B cell (primary cell): ENCODE data around the gene CCDC141. TPM values are rescaled to one million over a fixed set of nuclear protein-coding genes. Genes with fewer than 3 reads are reported as not detected.

ENCODE experiments used
- ATAC-seq: fragments of 200-7000 bp; cut with Tn5 transposase; one replicate; pipeline ENCODE4 v1.10.0; 2021; ENCODE audit warnings: low read depth, mild to moderate bottlenecking, moderate number of reproducible peaks, moderate library complexity
- CTCF ChIA-PET: fragments of 350-600 bp; sonication (Branson Sonifier 250); formaldehyde crosslinking; loops from one replicate; lab custom pipeline; 2021; ENCODE audit warnings: antibody characterized with exemption, inconsistent platforms; lab: Charles Lee
- POLR2A ChIA-PET: fragments of 350-600 bp; sonication (Branson Sonifier 250); formaldehyde crosslinking; loops from one replicate; lab custom pipeline; 2021; ENCODE audit warnings: antibody characterized with exemption; lab: Charles Lee
- DNase-seq: peaks from one replicate; pipeline ENCODE4 v3.0.0; 2013
- H2AFZ ChIP-seq: 2 replicates; pipeline ENCODE4 v1.6.1; 2012; ENCODE audit warnings: mild to moderate bottlenecking, low read depth, low read length; ENCODE audit not compliant: insufficient read depth, poor library complexity, severe bottlenecking
- H3K27ac ChIP-seq, 2 donors: 1 replicate in 1 of 2; 2 replicates in 1 of 2; pipeline ENCODE4 v1.5.1; 2012 to 2013; ENCODE audit warnings: low read length in 2 of 2, mild to moderate bottlenecking in 2 of 2, moderate library complexity in 1 of 2
- H3K27me3 ChIP-seq, 4 experiments: fragments of 200-600 bp in 1 of 4; sonication (generic) in 1 of 4; replicated peaks in 1 of 4; 1 replicate in 2 of 4; 2 replicates in 2 of 4; pipeline versions ENCODE4 v1.6.1 to v1.7.0; 2013 to 2016; ENCODE audit warnings: low read length in 3 of 4, mild to moderate bottlenecking in 2 of 4, mixed read lengths in 1 of 4, moderate library complexity in 1 of 4; ENCODE audit not compliant: insufficient read depth in 4 of 4, control insufficient read depth in 3 of 4; ENCODE audit errors: control extremely low read depth in 1 of 4
- H3K36me3 ChIP-seq, 2 experiments: replicated peaks in 1 of 2; 1 replicate in 1 of 2; 2 replicates in 1 of 2; pipeline versions ENCODE4 v1.6.1 to v1.7.1; 2013; ENCODE audit warnings: low read length in 1 of 2; ENCODE audit not compliant: insufficient read depth in 2 of 2, control insufficient read depth in 1 of 2; ENCODE audit errors: control extremely low read depth in 1 of 2, extremely low read depth in 1 of 2
- H3K4me1 ChIP-seq, 2 donors: fragments of 200-600 bp in 1 of 2; sonication (generic) in 1 of 2; 1 replicate in 1 of 2; 2 replicates in 1 of 2; pipeline versions ENCODE4 v1.5.1 to v1.6.1; 2013 to 2017; ENCODE audit warnings: low read length in 2 of 2; ENCODE audit not compliant: control insufficient read depth in 2 of 2, insufficient read depth in 2 of 2
- H3K4me2 ChIP-seq: replicated peaks from 2 replicates; pipeline ENCODE3; 2012; ENCODE audit warnings: mild to moderate bottlenecking, low read depth, low read length; ENCODE audit not compliant: poor library complexity, severe bottlenecking
- H3K4me3 ChIP-seq, 5 experiments: fragments of 200-600 bp in 1 of 5; sonication (generic) in 1 of 5; 1 replicate in 3 of 5; 2 replicates in 2 of 5; pipeline versions ENCODE4 v1.5.1 to v1.7.0; 2011 to 2016; ENCODE audit warnings: low read length in 4 of 5, mild to moderate bottlenecking in 4 of 5, low read depth in 2 of 5, control low read depth in 1 of 5, moderate library complexity in 1 of 5; ENCODE audit not compliant: insufficient read depth in 1 of 5; ENCODE audit errors: control extremely low read depth in 1 of 5, extremely low read depth in 1 of 5
- H3K79me2 ChIP-seq: fragments of 200-600 bp; sonication (generic); one replicate; pipeline ENCODE4 v1.6.0; 2016; ENCODE audit warnings: low read length; ENCODE audit not compliant: control insufficient read depth, insufficient read depth
- H3K9ac ChIP-seq: fragments of 200-600 bp; sonication (generic); 2 replicates; pipeline ENCODE4 v1.6.1; 2017; ENCODE audit warnings: mild to moderate bottlenecking, low read length, moderate library complexity
- H3K9me3 ChIP-seq, 3 donors: one replicate each; pipeline versions ENCODE4 v1.6.1 to v1.7.1; 2013; ENCODE audit warnings: low read length in 2 of 3; ENCODE audit not compliant: control insufficient read depth in 2 of 3, insufficient read depth in 1 of 3; ENCODE audit errors: control extremely low read depth in 1 of 3
- H4K20me1 ChIP-seq: 2 replicates; pipeline ENCODE4 v1.6.0; 2012; ENCODE audit warnings: mild to moderate bottlenecking, low read length; ENCODE audit not compliant: insufficient read depth, control insufficient read depth, poor library complexity, severe bottlenecking
- H3K27ac Mint-ChIP-seq: one replicate; pipeline ENCODE4 v1.8.0; 2021; ENCODE audit warnings: mixed read lengths
- H3K27me3 Mint-ChIP-seq: one replicate; pipeline ENCODE4 v1.8.0; 2021; ENCODE audit warnings: mixed read lengths
- H3K4me1 Mint-ChIP-seq: one replicate; pipeline ENCODE4 v1.8.0; 2021; ENCODE audit warnings: mixed read lengths
- H3K4me3 Mint-ChIP-seq: one replicate; pipeline ENCODE4 v1.8.0; 2021; ENCODE audit warnings: mixed read lengths
- H3K9me3 Mint-ChIP-seq: one replicate; pipeline ENCODE4 v1.8.0; 2022; ENCODE audit warnings: mixed read lengths; ENCODE audit not compliant: insufficient read depth
- CTCF ChIP-seq: fragments of 200-600 bp; IDR thresholded peaks from one replicate; pipeline ENCODE4 v1.8.0; 2022; ENCODE audit warnings: antibody characterized with exemption, mild to moderate bottlenecking
- EZH2 ChIP-seq: IDR thresholded peaks from 2 replicates; pipeline ENCODE4 v1.6.1; 2012; ENCODE audit warnings: borderline replicate concordance, low read depth, mild to moderate bottlenecking, moderate library complexity, low read length; ENCODE audit not compliant: insufficient read depth, poor library complexity, severe bottlenecking
- WGBS: methylation state at CpG from one replicate; pipeline ENCODE4 v1.1.5; 2013; ENCODE audit warnings: missing lambda C conversion rate; ENCODE audit not compliant: insufficient coverage; 5-methylcytosine and 5-hydroxymethylcytosine counted together
- intact Hi-C: fragments of 100-400 bp; cut with micrococcal nuclease; formaldehyde crosslinking; loops from one replicate; pipeline ENCODE4 v1.10.0; 2022
- polyA plus RNA-seq: library from polyadenylated mRNA; depleted of rRNA; stranded (reverse); fragments of >200 nt; gene quantifications from 2 replicates; pipeline ENCODE4 v1.2.3, GENCODE V29; 2012
- total RNA-seq, 2 donors: library from RNA; stranded (reverse); fragments of 120-200 nt in 1 of 2; gene quantifications; 1 replicate in 1 of 2; 2 replicates in 1 of 2; pipeline versions ENCODE4 v1.2.3 to v1.2.4, GENCODE V29; 2013 to 2022

Gene CCDC141
- total and polyA plus RNA-seq, 2 donors (not counting 1 experiment from before 2014, with no cell fraction given): 2.1 to 47.5 TPM

GRCh38 chr2:179005976-179006375, 44.0 kb downstream of the CCDC141 start:
- intact Hi-C loops: no loop called here
- Mint-ChIP-seq H3K27ac (no peak overlapping the region), H3K9me3 (peaks cover 5% of the 10 kb centered on the region), H3K27me3 (no peaks in the 10 kb centered on the region), H3K4me1 (peaks cover 7% of the 10 kb centered on the region), H3K4me3 (no peak overlapping the region)
- H2AFZ ChIP-seq: no peak overlapping the region
- TF ChIP-seq CTCF: no peak
- no peak for TF ChIP-seq EZH2
- H3K9me3 ChIP-seq: peaks cover 0 to 4% (median 4%) of the 10 kb centered on the region in 3 donors
- ATAC-seq: no peak
- no peaks in the 10 kb centered on the region for H4K20me1 ChIP-seq
- no peak overlapping the region for H3K27ac ChIP-seq
- WGBS: no CpG with 5 or more reads among the region's 1 CpG
- CTCF ChIA-PET: no interaction called here
- H3K27me3 ChIP-seq: no peaks in the 10 kb centered on the region
- H3K9ac ChIP-seq: no peak overlapping the region
- no peak overlapping the region for H3K4me3 ChIP-seq
- no peaks in the 10 kb centered on the region for H3K4me1 ChIP-seq
- H3K36me3 ChIP-seq: no peaks in the 10 kb centered on the region
- POLR2A ChIA-PET: no interaction called here
- DNase-seq: no peak
- no peak overlapping the region for H3K4me2 ChIP-seq
- peaks cover 11% of the 10 kb centered on the region for H3K79me2 ChIP-seq

GRCh38 chr2:178999476-178999875, 50.5 kb downstream of the CCDC141 start:
- no peaks in the 10 kb centered on the region for H3K9me3 Mint-ChIP-seq
- no peaks in the 10 kb centered on the region for H3K27me3 Mint-ChIP-seq
- DNase-seq (no peak), ATAC-seq (no peak)
- no peak overlapping the region for H3K27ac Mint-ChIP-seq
- Histone ChIP-seq H3K4me3 (no peak overlapping the region), H3K79me2 (no peaks in the 10 kb centered on the region), H3K9ac (no peak overlapping the region), H3K4me1 (peaks cover 11 to 20% of the 10 kb centered on the region in 2 donors), H3K27me3 (no peaks in the 10 kb centered on the region), H3K27ac (no peak overlapping the region), H3K4me2 (no peak overlapping the region), H3K9me3 (peaks cover 0 to under 1% (median 0%) of the 10 kb centered on the region in 3 donors), H2AFZ (no peak overlapping the region), H3K36me3 (no peaks in the 10 kb centered on the region), H4K20me1 (no peaks in the 10 kb centered on the region)
- intact Hi-C loops: no loop called here
- TF ChIP-seq CTCF (no peak), EZH2 (no peak)
- 89% methylated on average over 4 of the region's 4 CpGs for WGBS
- H3K4me1 Mint-ChIP-seq: peaks cover 26% of the 10 kb centered on the region
- H3K4me3 Mint-ChIP-seq: peak overlapping the region; percentile 3
- POLR2A ChIA-PET: no interaction called here
- CTCF ChIA-PET: interaction anchor here (0.5 to 2.5 kb wide), 3 partner anchors 10 to 130 kb away, joined by 3 to 8 read pairs (median 4); no protein-coding TSS in a partner anchor
